Gastroesophageal sphincter (tissue), 4 donors: ENCODE measurements around the gene NXPE3. TPM values are rescaled to one million over a fixed set of nuclear protein-coding genes. Genes with fewer than 3 reads are reported as not detected.
A peak's percentile ranks its signal among the peaks of the same experiment; 100 is the strongest.

Experiments used
- ATAC-seq: fragments of 150-250 bp; one replicate; pipeline ENCODE4 v1.9.1; 2016; ENCODE audit warnings: mild to moderate bottlenecking, moderate library complexity
- H3K27ac ChIP-seq, 4 donors: fragments of 200-600 bp; sonication (generic) in 3 of 4; 1 replicate in 3 of 4; 2 replicates in 1 of 4; pipeline ENCODE4 v1.5.1; 2016 to 2019
- H3K27me3 ChIP-seq: fragments of 200-600 bp; sonication (generic); one replicate; pipeline ENCODE4 v1.5.1; 2019
- H3K36me3 ChIP-seq, 2 donors: fragments of 200-600 bp; sonication (generic); one replicate each; pipeline ENCODE4 v1.5.1; 2019; ENCODE audit warnings: control low read depth in 1 of 2
- H3K4me1 ChIP-seq, 3 donors: fragments of 200-600 bp; sonication (generic); 1 replicate in 2 of 3; 2 replicates in 1 of 3; pipeline ENCODE4 v1.5.1; 2016 to 2019; ENCODE audit warnings: control low read depth in 2 of 3
- H3K4me3 ChIP-seq, 2 donors: fragments of 200-600 bp; sonication (generic); one replicate each; pipeline ENCODE4 v1.5.1; 2019; ENCODE audit warnings: mild to moderate bottlenecking in 1 of 2, moderate library complexity in 1 of 2
- H3K9me3 ChIP-seq, 3 donors: fragments of 200-600 bp; sonication (generic); one replicate each; pipeline ENCODE4 v1.5.1; 2017 to 2019; ENCODE audit warnings: control low read depth in 2 of 3
- CTCF ChIP-seq, 4 experiments: fragments of 200-600 bp in 2 of 4; fragments of 450-650 bp in 2 of 4; sonication (generic) in 1 of 4; IDR thresholded peaks; one replicate each; pipeline ENCODE4 v1.5.1; 2017 to 2019; ENCODE audit warnings: antibody characterized with exemption in 4 of 4, mild to moderate bottlenecking in 2 of 4, moderate library complexity in 2 of 4
- EP300 ChIP-seq: sonication (generic); formaldehyde crosslinking; IDR thresholded peaks from one replicate; pipeline ENCODE4 v1.6.1; 2017; ENCODE audit warnings: antibody characterized with exemption, mild to moderate bottlenecking
- POLR2A ChIP-seq, 2 donors: fragments of 450-650 bp; IDR thresholded peaks; one replicate each; pipeline ENCODE4 v1.6.1; 2017; ENCODE audit warnings: antibody characterized with exemption in 2 of 2, mild to moderate bottlenecking in 2 of 2, moderate library complexity in 1 of 2
- POLR2AphosphoS5 ChIP-seq: sonication (generic); formaldehyde crosslinking; IDR thresholded peaks from one replicate; pipeline ENCODE4 v1.6.1; 2017; ENCODE audit warnings: antibody characterized with exemption
- WGBS, 2 donors: methylation state at CpG; one replicate each; pipeline ENCODE4 v1.1.5; 2018; ENCODE audit warnings: low coverage in 1 of 2; 5-methylcytosine and 5-hydroxymethylcytosine counted together
- total RNA-seq, 4 donors: library from RNA; depleted of rRNA; stranded (reverse); fragments of >200 nt; gene quantifications; one replicate each; pipeline ENCODE4 v1.1.0, GENCODE V29; 2016

The NXPE3 gene
- total RNA-seq, 4 donors from 2014 or later, result 12.5 to 32.8 (median 18.9) TPM

- Histone ChIP-seq H3K27me3 (no peaks in the 10 kb centered on the region), H3K4me1 (peaks cover 4 to 80% (median 12%) of the 10 kb centered on the region in 3 donors), H3K36me3 (peaks cover 43 to 100% of the 10 kb centered on the region in 2 donors), H3K27ac (peak overlapping the region in 3 of 4 donors; percentile 11 to 43 (median 28)), H3K4me3 (peak overlapping the region in 1 of 2 donors; percentile 24), H3K9me3 (no peaks in the 10 kb centered on the region)
- WGBS, 2 donors, result 70 to 75% methylated on average over 2 to 7 of the region's 8 CpGs
- no peak for ATAC-seq
- TF ChIP-seq CTCF (IDR thresholded peaks at IDR 0.05) (no peak), EP300 (no peak), POLR2A (IDR thresholded peaks at IDR 0.05) (no peak), POLR2AphosphoS5 (peak; percentile 12)
Observed at GRCh38 chr3:101857301-101857741, 78.3 kb downstream of the NXPE3 start.

GRCh38 chr3:101858464-101859030, 79.5 kb downstream of the NXPE3 start:
- Histone ChIP-seq H3K4me3 (peak overlapping the region in 1 of 2 donors; percentile 24), H3K27ac (peak overlapping the region in 1 of 4 donors; percentile 5), H3K27me3 (no peaks in the 10 kb centered on the region), H3K9me3 (no peaks in the 10 kb centered on the region), H3K4me1 (peaks cover 3 to 68% (median 10%) of the 10 kb centered on the region in 3 donors), H3K36me3 (peaks cover 37 to 89% of the 10 kb centered on the region in 2 donors)
- TF ChIP-seq CTCF (IDR thresholded peaks at IDR 0.05) (no peak), EP300 (no peak), POLR2A (IDR thresholded peaks at IDR 0.05) (no peak), POLR2AphosphoS5 (no peak)
- 60 to 65% methylated on average over 2 to 4 of the region's 4 CpGs for WGBS, 2 donors
- ATAC-seq, result no peak

GRCh38 chr3:101859882-101860448, 81.0 kb downstream of the NXPE3 start:
- peaks cover 29 to 75% of the 10 kb centered on the region in 2 donors for H3K36me3 ChIP-seq
- no peak overlapping the region for H3K4me3 ChIP-seq
- TF ChIP-seq POLR2AphosphoS5, result no peak
- no peak for TF ChIP-seq EP300
- no peak for TF ChIP-seq CTCF (IDR thresholded peaks at IDR 0.05)
- TF ChIP-seq POLR2A (IDR thresholded peaks at IDR 0.05), result no peak
- no peaks in the 10 kb centered on the region for H3K9me3 ChIP-seq
- WGBS, 2 donors, result 87 to 88% methylated on average over 4 to 5 of the region's 5 CpGs
- H3K27ac ChIP-seq, result no peak overlapping the region
- H3K4me1 ChIP-seq, result peaks cover 3 to 54% (median 7%) of the 10 kb centered on the region in 3 donors
- ATAC-seq, result no peak
- H3K27me3 ChIP-seq, result no peaks in the 10 kb centered on the region

- no peak for TF ChIP-seq EP300
- TF ChIP-seq POLR2A (IDR thresholded peaks at IDR 0.05), result no peak
- TF ChIP-seq POLR2AphosphoS5, result no peak
- TF ChIP-seq CTCF (IDR thresholded peaks at IDR 0.05), result no peak
- 56 to 70% methylated on average over 3 of the region's 3 CpGs for WGBS, 2 donors
- H3K4me1 ChIP-seq, result peaks cover 3 to 49% (median 7%) of the 10 kb centered on the region in 3 donors
- no peak for ATAC-seq
- no peak overlapping the region for H3K4me3 ChIP-seq
- peak overlapping the region in 2 of 4 donors; percentile 4 to 17 for H3K27ac ChIP-seq
- H3K9me3 ChIP-seq, result no peaks in the 10 kb centered on the region
- H3K36me3 ChIP-seq, result peaks cover 26 to 62% of the 10 kb centered on the region in 2 donors
- H3K27me3 ChIP-seq, result no peaks in the 10 kb centered on the region
Observed at GRCh38 chr3:101861212-101861788, 82.3 kb downstream of the NXPE3 start.
